ENCODE measurements around the gene ICAM5.

DNA sequence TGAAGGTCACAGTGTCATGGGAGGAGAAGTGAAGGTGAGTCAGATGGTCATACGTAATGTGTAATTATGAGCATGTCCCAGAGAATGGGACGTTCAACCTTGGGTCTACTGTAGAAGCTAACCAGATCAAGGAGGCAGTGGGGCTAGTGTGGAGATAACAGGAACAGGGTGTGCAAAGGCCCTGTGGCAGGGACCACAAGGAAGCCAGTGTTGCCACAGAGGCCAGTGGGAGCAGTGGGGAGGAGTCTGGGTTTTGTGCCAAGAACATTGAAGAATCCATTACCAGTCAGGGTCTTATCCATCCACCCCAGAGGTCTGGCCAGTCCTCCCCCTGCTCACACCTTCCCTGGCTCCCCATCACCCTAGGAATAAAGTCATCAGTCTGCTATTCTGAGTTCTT, 34.4 kb upstream of the ICAM5 start:
- TF ChIP-seq, protein P1, sequence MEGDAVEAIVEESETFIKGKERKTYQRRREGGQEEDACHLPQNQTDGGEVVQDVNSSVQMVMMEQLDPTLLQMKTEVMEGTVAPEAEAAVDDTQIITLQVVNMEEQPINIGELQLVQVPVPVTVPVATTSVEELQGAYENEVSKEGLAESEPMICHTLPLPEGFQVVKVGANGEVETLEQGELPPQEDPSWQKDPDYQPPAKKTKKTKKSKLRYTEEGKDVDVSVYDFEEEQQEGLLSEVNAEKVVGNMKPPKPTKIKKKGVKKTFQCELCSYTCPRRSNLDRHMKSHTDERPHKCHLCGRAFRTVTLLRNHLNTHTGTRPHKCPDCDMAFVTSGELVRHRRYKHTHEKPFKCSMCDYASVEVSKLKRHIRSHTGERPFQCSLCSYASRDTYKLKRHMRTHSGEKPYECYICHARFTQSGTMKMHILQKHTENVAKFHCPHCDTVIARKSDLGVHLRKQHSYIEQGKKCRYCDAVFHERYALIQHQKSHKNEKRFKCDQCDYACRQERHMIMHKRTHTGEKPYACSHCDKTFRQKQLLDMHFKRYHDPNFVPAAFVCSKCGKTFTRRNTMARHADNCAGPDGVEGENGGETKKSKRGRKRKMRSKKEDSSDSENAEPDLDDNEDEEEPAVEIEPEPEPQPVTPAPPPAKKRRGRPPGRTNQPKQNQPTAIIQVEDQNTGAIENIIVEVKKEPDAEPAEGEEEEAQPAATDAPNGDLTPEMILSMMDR (IDR thresholded peaks at IDR 0.05), result no peak
- no peak for TF ChIP-seq POLR2AphosphoS5 (IDR thresholded peaks at IDR 0.05)
